Immature natural killer cell (primary cell): ENCODE measurements around the gene CEP85L. TPM values are rescaled to one million over a fixed set of nuclear protein-coding genes. Genes with fewer than 3 reads are reported as not detected.

Experiments
- DNase-seq, 3 donors: peaks; one replicate each; pipeline ENCODE4 v3.0.0; 2022; ENCODE audit warnings: mixed read lengths in 1 of 3
- H3K27ac Mint-ChIP-seq, 6 donors: one replicate each; pipeline ENCODE4 v1.8.0; 2020; ENCODE audit warnings: mixed read lengths in 6 of 6, mild to moderate bottlenecking in 5 of 6, inconsistent platforms in 4 of 6, moderate library complexity in 3 of 6
- H3K27me3 Mint-ChIP-seq, 3 donors: one replicate each; pipeline ENCODE4 v1.8.0; 2020 to 2021; ENCODE audit warnings: low read depth in 3 of 3, mild to moderate bottlenecking in 3 of 3, mixed read lengths in 3 of 3, moderate library complexity in 3 of 3, inconsistent platforms in 1 of 3
- H3K36me3 Mint-ChIP-seq, 3 donors: one replicate each; pipeline ENCODE4 v1.8.0; 2020; ENCODE audit warnings: mixed read lengths in 3 of 3, inconsistent platforms in 2 of 3, mild to moderate bottlenecking in 2 of 3
- H3K4me1 Mint-ChIP-seq, 2 donors: one replicate each; pipeline ENCODE4 v1.8.0; 2020; ENCODE audit warnings: inconsistent platforms in 2 of 2, mild to moderate bottlenecking in 2 of 2, mixed read lengths in 2 of 2, moderate library complexity in 1 of 2
- H3K4me3 Mint-ChIP-seq, 5 donors: one replicate each; pipeline ENCODE4 v1.8.0; 2020; ENCODE audit warnings: mild to moderate bottlenecking in 5 of 5, mixed read lengths in 5 of 5, inconsistent platforms in 3 of 5, moderate library complexity in 3 of 5
- H3K9me3 Mint-ChIP-seq, 6 donors: one replicate each; pipeline ENCODE4 v1.8.0; 2020; ENCODE audit warnings: mild to moderate bottlenecking in 6 of 6, mixed read lengths in 6 of 6, inconsistent platforms in 4 of 6, moderate library complexity in 3 of 6
- polyA plus RNA-seq, 3 donors: library from polyadenylated mRNA; unstranded; fragments of 300-500 nt; fragmentation: Illumina TruSeq; gene quantifications; one replicate each; pipeline ENCODE4 v1.2.3, GENCODE V29; 2021

The CEP85L gene
- polyA plus RNA-seq, 3 donors from 2014 or later = 20.1 to 23.5 (median 21.5) TPM

DNA sequence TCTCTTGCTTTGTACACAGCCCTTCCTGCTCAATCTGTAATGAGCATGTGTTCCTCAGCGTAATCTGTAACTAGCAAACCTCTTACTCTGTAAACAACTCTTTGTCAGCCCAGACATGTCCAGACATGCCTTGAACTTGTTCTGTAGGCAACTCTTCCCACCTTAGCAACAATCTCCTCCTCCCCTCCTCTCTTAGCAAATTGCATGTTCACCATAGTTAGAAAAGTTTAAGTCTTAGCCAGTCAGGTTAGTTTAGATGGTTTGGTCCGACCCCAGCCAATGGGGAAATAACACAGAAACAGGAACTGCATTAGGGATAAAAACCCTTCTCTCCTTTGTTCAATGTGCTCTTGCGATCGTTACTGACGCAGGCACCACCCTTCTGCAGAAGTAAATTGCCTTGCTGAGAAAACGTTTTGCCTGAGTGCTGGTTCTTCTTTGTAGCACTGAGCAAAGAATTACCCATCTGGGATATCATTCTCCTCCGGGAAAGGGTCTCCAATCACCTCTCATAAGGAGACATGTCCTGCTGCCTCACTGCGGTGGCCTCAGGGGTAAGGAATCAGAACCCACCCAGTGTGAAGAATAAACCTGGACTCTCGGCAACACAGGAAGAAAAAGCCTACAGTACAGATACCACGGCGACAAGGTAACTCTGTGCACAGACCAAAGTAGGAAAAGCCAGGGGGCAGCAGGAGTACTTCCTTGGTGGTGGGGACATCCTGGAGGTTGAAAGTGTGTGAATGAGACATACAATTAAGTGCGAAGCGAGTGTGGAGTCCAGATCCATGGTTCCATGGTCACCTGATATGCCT is 77.1 kb downstream of the CEP85L start:
- Mint-ChIP-seq H3K36me3 (peaks cover 46 to 51% (median 47%) of the 10 kb centered on the region in 3 donors), H3K9me3 (peaks cover 8 to 47% (median 30%) of the 10 kb centered on the region in 6 donors), H3K27me3 (peaks cover 2 to 5% (median 4%) of the 10 kb centered on the region in 3 donors), H3K4me1 (peaks cover 4 to 8% of the 10 kb centered on the region in 2 donors), H3K4me3 (no peak overlapping the region), H3K27ac (peak overlapping the region in 5 of 6 donors; percentile 15 to 87 (median 42))
- DNase-seq = no peak

DNA sequence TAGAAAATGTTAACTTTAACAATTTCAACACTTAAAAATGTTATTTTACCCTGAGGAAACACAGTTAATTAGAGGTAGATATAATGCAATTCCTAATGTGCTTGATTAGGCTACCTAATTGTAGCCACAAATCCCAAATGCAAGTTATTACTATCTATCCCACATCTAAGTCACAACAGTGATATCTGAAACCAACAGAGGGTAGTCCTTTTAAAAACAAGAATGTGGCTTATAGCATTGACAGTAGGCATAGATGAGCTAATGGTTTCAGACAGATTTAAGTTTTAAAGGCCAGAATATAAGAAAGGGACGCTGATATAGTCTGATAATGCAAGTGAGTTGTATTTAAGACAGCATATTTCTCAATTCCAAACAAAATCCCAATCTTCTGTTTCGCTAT is 80.3 kb downstream of the CEP85L start:
- H3K27ac Mint-ChIP-seq = peak overlapping the region in 1 of 6 donors; percentile 70
- no peak overlapping the region for H3K4me3 Mint-ChIP-seq
- peaks cover 1 to 3% (median 2%) of the 10 kb centered on the region in 3 donors for H3K27me3 Mint-ChIP-seq
- H3K4me1 Mint-ChIP-seq = peaks cover 2 to 8% of the 10 kb centered on the region in 2 donors
- H3K9me3 Mint-ChIP-seq = peaks cover 4 to 24% (median 20%) of the 10 kb centered on the region in 6 donors
- H3K36me3 Mint-ChIP-seq = peaks cover 24 to 27% (median 27%) of the 10 kb centered on the region in 3 donors
- DNase-seq = no peak

DNA sequence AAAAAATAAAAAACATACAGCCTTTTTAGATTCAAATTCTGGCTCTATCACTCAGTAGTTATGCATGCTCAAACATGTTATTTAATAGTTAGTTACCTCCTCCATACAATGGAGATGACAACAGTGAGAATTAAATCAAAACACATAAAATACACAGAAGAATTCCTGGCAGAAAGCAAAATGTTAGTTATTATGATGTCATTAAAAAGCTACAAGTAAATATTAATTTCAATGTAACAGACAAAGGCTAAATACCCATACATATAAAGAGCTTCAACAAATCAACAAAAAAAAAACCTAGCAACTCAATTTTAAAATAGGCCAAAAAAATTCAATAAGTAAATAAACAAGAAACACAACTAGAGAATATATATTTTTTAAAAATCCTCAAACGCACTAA is 81.9 kb downstream of the CEP85L start:
- H3K36me3 Mint-ChIP-seq = peaks cover 8 to 19% (median 11%) of the 10 kb centered on the region in 3 donors
- no peak overlapping the region for H3K4me3 Mint-ChIP-seq
- H3K27me3 Mint-ChIP-seq = peaks cover 0 to 3% (median 0%) of the 10 kb centered on the region in 3 donors
- peak overlapping the region in 1 of 6 donors; percentile 17 for H3K27ac Mint-ChIP-seq
- H3K4me1 Mint-ChIP-seq = peaks cover 4 to 8% of the 10 kb centered on the region in 2 donors
- peaks cover 4 to 9% (median 8%) of the 10 kb centered on the region in 6 donors for H3K9me3 Mint-ChIP-seq
- no peak for DNase-seq

DNA sequence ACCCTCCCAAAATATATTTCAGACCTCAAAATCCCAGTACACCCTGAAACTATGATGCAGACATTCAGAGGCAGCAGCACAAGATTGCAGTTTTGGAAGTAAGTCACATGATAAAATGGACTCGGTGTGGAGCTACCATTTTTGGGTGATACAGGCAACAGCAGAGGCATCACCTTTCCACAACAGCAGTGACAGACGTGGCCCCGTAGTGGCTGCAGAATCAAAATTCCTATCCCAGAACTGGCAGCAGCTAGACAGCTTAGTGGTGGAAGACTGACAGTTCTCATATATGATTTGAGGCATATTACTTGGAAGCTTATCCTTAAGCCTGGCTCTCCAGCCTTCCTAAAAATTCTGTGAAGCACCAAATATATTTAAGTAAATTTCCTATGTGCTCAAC is 83.4 kb downstream of the CEP85L start:
- no peak for DNase-seq
- no peaks in the 10 kb centered on the region for H3K27me3 Mint-ChIP-seq
- peaks cover 0 to 12% (median under 1%) of the 10 kb centered on the region in 3 donors for H3K36me3 Mint-ChIP-seq
- H3K4me1 Mint-ChIP-seq = peaks cover 4 to 8% of the 10 kb centered on the region in 2 donors
- peaks cover 0 to under 1% (median 0%) of the 10 kb centered on the region in 6 donors for H3K9me3 Mint-ChIP-seq
- H3K4me3 Mint-ChIP-seq = no peak overlapping the region
- H3K27ac Mint-ChIP-seq = peak overlapping the region in 2 of 6 donors; percentile 29 to 57

DNA sequence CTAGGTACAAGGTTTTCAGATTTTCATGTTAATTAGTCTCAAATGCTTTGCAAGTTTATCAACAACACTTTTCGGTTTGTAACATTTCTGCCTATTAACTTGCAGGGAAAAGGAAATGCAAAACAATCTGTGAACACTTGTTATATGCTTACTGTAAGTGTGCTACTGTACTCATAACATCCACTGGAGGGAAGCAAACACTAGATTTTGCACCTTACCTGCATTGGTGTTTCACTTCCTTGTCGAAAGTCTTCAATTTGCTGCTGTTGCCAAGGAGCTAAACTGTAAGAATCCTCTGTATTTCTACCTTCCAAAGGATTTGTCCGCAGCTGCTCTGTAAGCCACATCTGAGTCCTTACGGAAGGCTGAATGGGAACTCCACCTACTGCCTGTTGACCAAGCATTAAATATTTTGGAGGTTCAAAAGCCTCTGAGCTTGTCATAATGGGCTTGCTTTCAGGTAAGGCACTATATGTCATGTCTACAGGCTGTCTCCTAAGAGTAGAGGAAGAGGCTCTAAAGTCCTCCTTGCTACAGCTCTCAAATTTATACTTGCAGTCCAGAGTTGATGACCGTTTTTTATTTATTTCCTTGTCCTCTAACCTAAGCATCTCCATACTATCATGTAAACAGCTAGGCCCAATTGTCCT is 86.0 kb downstream of the CEP85L start:
- Mint-ChIP-seq H3K9me3 (no peaks in the 10 kb centered on the region), H3K4me3 (no peak overlapping the region), H3K27me3 (no peaks in the 10 kb centered on the region), H3K27ac (peak overlapping the region in 2 of 6 donors; percentile 3 to 35), H3K4me1 (peaks cover 0 to 2% of the 10 kb centered on the region in 2 donors), H3K36me3 (peaks cover 0 to 6% (median 0%) of the 10 kb centered on the region in 3 donors)
- DNase-seq = peak in 2 of 3 donors; percentile 3 to 27

DNA sequence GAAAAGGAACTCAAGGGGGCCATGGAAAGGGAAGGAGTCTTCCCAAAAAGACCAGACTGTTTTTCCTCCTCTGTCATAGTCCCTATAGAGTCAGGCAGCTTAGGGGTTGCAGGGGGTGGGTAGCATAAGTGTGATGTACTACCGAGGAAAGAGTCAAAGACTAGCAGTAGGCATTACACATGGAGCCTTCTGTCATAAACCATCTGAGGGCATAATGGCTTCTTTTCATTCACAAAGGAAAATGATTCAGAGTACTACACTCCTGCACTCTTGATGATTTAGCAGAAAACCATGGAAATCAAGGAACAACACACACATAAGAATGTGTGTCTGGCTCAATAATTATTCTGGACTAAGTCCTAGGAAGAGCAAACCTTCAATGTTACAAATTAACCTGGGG is 88.4 kb downstream of the CEP85L start:
- peaks cover 19 to 21% of the 10 kb centered on the region in 2 donors for H3K4me1 Mint-ChIP-seq
- no peak for DNase-seq
- H3K27ac Mint-ChIP-seq = no peak overlapping the region
- H3K36me3 Mint-ChIP-seq = peaks cover 0 to 6% (median 0%) of the 10 kb centered on the region in 3 donors
- peaks cover 6 to 9% (median 7%) of the 10 kb centered on the region in 3 donors for H3K27me3 Mint-ChIP-seq
- no peak overlapping the region for H3K4me3 Mint-ChIP-seq
- no peaks in the 10 kb centered on the region for H3K9me3 Mint-ChIP-seq

DNA sequence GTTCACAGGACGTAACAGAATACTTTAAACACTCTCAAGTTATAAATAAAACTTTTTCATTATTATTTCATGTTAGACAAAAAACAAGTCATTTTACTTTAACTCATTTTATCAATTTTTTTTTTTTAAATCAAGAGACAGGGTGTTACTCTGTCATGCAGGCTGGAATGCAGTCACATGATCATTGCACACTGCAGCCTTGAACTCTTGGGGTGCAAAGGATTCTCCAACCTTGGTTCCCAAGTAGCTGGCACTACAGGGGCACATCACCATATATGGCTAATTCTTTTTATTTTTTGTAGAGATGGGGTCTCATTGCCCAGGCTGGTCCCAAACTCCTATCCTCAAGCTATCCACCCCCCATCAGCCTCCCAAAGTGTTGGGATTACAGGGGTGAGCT is 89.1 kb downstream of the CEP85L start:
- DNase-seq = no peak

DNA sequence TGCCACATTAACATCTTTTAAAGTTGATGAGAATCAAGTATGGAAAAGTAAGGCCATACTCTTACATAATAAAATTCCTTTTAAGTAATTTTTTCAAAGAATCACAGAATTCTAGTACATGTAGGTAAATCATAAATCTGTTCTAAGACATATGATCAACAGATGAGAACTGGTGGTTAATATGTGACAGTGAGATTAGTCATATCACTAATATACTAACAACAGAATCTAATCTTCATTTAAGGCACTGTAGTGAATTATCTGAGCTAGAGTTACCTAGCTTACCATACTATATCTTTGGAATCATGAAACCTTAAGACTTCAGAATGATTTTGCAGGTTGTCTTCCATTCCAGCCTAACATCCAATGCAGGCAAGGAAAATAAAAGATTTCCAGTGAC is 91.7 kb downstream of the CEP85L start:
- peaks cover 26 to 30% of the 10 kb centered on the region in 2 donors for H3K4me1 Mint-ChIP-seq
- H3K36me3 Mint-ChIP-seq = peaks cover 2 to 10% (median 7%) of the 10 kb centered on the region in 3 donors
- H3K27ac Mint-ChIP-seq = peak overlapping the region; percentile 91 to 98 (median 96)
- H3K4me3 Mint-ChIP-seq = peak overlapping the region in 2 of 5 donors; percentile 88 to 90
- DNase-seq = no peak
- H3K27me3 Mint-ChIP-seq = peaks cover 6 to 11% (median 7%) of the 10 kb centered on the region in 3 donors
- no peaks in the 10 kb centered on the region for H3K9me3 Mint-ChIP-seq

More for the DNA sequence above, 89.1 kb downstream of the CEP85L start:
- peaks cover 0 to 6% (median 0%) of the 10 kb centered on the region in 3 donors for H3K36me3 Mint-ChIP-seq
- H3K4me3 Mint-ChIP-seq = no peak overlapping the region
- H3K27me3 Mint-ChIP-seq = peaks cover 6 to 9% (median 7%) of the 10 kb centered on the region in 3 donors
- no peak overlapping the region for H3K27ac Mint-ChIP-seq
- peaks cover 26 to 28% of the 10 kb centered on the region in 2 donors for H3K4me1 Mint-ChIP-seq
- H3K9me3 Mint-ChIP-seq = no peaks in the 10 kb centered on the region

DNA sequence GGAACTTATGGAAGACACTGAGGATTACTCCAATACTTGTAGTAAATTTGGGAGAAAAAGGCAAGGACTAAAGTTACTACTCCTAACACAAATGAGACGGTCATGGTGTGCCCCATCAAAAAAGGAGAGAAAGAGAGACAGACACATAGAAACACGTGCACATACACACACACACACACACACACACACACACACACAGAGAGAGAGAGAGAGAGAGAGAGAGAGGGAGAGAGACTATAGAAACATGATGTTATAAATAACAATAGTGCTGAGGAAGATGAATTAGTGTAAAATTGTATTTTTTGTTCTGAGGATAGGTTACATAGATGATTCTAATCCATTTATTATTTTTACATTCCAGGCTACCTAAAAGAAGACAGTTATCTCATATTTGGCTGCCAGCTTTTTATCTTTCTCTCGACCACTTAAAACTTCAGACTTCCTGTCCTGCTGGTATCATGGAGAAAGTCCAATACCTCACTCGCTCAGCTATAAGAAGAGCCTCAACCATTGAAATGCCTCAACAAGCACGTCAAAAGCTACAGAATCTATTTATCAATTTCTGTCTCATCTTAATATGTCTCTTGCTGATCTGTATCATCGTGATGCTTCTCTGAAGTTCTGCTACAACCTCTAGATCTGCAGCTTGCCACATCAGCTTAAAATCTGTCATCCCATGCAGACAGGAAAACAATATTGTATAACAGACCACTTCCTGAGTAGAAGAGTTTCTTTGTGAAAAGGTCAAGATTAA is 92.8 kb downstream of the CEP85L start:
- Mint-ChIP-seq H3K4me1 (peaks cover 26 to 30% of the 10 kb centered on the region in 2 donors), H3K36me3 (peaks cover 4 to 13% (median 7%) of the 10 kb centered on the region in 3 donors), H3K27me3 (peaks cover 6 to 11% (median 7%) of the 10 kb centered on the region in 3 donors), H3K9me3 (no peaks in the 10 kb centered on the region), H3K4me3 (peak overlapping the region; percentile 82 to 90 (median 88)), H3K27ac (peak overlapping the region; percentile 91 to 98 (median 96))
- peak; percentile 34 to 54 (median 52) for DNase-seq

DNA sequence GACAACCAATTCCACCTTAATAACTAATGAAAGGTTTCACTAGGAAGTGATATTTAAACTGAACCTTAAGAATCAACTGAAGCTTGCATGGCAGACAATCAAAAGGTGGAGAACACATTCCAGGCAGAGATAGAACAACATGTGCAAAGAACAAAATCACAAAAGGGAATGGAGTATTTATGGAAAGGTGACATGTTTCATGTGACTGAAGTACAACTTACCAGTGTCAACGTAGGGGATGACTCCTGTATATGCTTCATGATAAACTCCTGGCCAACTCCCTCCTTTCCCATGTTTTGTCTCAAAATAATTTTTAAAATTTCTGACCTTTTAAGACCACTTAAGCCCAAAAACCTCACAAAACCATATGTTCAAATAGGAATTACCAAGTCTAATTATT is 96.7 kb downstream of the CEP85L start:
- Mint-ChIP-seq H3K4me1 (peaks cover 29 to 42% of the 10 kb centered on the region in 2 donors), H3K27ac (no peak overlapping the region), H3K4me3 (no peak overlapping the region), H3K36me3 (peaks cover 4 to 13% (median 7%) of the 10 kb centered on the region in 3 donors), H3K27me3 (peaks cover 6 to 11% (median 7%) of the 10 kb centered on the region in 3 donors), H3K9me3 (no peaks in the 10 kb centered on the region)
- DNase-seq = no peak

DNA sequence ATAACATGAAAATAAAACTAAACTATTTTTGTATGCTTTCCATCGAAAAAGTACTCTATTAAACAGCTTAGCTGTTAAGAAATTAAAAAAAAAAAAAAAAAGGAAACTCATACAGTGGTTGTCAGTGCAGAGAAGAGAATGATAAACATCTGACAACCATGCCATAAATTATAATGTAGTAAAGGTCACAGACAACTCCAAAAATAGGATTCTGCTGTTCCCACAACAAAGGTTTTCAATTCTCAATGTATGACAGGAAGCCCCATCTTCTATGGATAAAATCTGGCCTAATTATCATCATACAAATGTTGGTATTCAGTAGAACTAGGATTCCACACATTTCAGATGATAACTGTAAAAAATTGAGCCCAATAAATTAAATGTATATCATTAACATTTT is 98.3 kb downstream of the CEP85L start:
- Mint-ChIP-seq H3K36me3 (peaks cover 4 to 13% (median 7%) of the 10 kb centered on the region in 3 donors), H3K4me1 (peaks cover 14 to 29% of the 10 kb centered on the region in 2 donors), H3K27ac (no peak overlapping the region), H3K4me3 (no peak overlapping the region), H3K27me3 (peaks cover 0 to 1% (median 0%) of the 10 kb centered on the region in 3 donors), H3K9me3 (no peaks in the 10 kb centered on the region)
- no peak for DNase-seq

DNA sequence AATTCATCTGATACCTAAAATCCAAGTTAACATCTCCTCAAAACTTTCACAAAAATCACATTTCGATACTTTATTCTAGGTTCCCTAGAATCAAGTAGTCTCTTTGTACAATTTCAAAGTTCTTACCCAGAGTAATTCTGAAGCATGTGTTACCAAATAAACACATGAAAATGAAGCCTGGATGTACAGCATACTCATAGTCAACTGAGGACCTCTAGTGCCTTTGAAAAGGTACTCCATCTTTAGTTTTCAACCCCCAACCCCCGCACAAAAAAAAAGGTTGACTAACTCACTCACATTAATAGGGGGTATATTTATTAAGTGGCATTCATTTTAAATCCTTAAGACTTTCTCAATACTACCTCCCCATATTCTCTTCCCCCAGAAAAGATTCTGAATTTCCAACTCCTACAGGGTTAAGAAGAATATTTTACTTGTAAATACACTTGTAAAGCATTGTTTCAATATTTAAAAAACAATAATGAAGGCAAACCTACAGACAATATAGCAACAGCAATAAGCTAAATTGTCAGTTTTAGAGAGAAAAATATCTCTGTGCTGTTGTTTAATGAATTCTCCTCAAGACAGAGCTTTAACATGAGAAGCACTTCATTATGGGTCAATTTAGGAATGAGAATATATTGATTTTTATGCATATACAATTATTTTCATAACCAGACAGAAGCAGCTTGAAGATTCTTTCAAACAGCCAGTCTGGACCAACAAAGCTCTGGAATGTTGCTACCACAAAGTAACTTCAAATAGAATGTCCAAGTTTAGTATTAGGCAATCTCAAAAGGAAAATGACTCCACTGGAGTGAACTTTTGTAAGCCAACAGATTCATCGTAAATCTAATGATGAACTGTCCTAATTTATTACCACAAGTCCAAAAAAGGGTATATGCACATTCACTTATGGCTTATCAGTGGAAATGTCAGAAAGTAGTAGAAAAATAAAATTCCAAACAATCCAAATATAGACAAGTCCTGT is 100.0 kb downstream of the CEP85L start:
- Mint-ChIP-seq H3K9me3 (no peaks in the 10 kb centered on the region), H3K4me3 (no peak overlapping the region), H3K27ac (peak overlapping the region in 1 of 6 donors; percentile 65), H3K27me3 (peaks cover 0 to under 1% (median 0%) of the 10 kb centered on the region in 3 donors), H3K4me1 (peaks cover 8 to 23% of the 10 kb centered on the region in 2 donors), H3K36me3 (peaks cover 4 to 13% (median 7%) of the 10 kb centered on the region in 3 donors)
- DNase-seq = peak; percentile 18 to 30 (median 22)
